Non-pigmented ciliary epithelial cell (primary cell): ENCODE results near the gene CTDSP2.
A peak's percentile ranks its signal among the peaks of the same experiment; 100 is the strongest.
"Not testable (repeated sequence)": the region's sequence is repeated elsewhere in the genome, so short reads cannot be mapped to it uniquely, and the experiment has no call there.

ENCODE experiments used
- DNase-seq: peaks from one replicate; pipeline ENCODE4 v3.0.0-alpha.2; 2010; ENCODE audit warnings: low read depth

Gene CTDSP2, protein sequence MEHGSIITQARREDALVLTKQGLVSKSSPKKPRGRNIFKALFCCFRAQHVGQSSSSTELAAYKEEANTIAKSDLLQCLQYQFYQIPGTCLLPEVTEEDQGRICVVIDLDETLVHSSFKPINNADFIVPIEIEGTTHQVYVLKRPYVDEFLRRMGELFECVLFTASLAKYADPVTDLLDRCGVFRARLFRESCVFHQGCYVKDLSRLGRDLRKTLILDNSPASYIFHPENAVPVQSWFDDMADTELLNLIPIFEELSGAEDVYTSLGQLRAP

DNA sequence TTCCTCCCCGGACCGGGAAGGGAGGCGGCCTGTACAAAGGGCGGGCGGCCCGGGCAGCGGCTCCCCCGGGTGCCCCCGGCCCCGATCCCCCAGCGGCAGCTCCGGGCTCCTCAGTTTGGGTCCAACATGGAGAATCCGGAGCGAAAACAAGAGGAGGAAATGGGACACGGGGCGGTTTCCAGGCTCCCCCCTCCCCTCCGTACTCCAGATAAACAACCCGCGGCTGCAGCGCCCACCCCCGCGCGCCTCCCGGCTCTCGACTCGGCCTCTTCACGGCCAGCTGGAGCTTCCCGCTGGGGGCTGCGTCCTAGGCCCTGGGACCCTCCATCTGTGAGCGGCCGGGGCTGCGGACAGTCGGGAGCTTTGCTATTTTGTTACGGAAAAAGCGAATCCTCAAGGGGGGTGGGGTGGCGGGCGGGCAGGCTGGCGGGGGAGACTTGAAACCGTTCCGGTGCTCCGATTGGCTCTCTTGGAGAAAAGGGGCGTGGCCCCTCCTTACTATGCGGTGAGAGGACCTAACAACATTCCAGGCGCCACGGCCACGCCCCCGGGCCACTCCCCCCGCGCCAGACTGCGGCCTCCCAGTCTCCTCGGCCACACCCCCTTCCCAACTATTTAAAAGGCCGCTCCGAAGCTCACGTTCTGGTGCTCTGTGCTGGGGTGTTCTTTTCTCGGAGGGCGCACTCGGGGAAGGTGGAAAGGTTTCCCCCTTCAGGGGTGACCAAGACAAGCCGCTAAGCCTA is at the start of gene CTDSP2:
CTDSP2 (minus strand) TSS at position 153 of the 743 bp plus-strand sequence. CDS start 294 bp downstream, outside the sequence.
- DNase-seq, result peak; percentile 91

DNA sequence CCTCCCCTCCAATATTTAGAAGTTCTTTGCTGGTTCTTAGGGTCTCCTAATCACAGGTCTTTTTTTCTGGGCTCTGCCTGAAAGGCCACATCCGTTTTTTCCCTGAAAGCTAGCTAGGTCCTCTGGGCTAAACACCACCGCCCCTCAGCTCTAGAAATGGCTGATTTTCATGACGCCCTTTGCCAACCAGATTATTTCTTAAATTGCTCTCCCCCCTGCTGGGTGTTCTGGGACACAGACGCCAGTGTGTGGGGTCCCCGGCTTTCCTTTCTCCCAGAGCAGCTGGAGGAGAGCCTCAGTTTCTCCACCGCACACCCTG is 49.5 kb upstream of the CTDSP2 start:
- DNase-seq, result no peak

DNA sequence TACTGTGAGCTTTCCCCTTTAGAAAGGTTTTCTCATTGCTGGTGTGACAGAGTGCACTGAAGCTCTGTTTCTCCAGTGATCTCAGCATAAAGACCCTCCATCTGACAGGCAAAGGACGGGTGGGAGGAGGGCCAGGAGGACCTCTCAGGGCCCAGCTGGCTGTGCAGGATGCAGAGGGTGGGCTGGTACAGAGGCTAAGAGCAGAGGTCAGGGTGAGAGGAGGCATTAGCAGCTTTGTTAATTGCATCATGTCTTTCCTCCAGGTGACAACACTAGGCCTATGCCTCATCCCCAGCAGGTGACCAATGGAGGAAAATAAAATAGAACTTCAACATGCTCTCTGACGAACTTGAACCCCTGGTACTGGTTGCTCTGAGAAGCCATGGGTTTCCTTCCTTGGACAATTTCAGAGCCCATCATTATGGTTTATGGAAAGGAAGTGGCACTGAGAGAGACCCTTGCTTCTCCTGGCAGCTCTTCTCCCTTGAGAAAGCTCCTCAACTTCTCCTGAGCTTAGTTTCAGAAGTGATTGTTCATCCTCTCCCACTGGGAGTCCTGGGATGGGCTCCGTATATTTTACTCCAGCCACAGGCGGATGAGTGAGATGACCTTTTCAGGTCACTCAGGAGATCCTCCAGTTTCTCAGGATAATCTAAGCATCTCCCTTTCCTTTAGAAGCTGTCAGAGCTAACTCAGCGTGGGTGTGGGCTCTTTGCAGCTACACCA is 49.0 kb upstream of the CTDSP2 start:
- DNase-seq, result no peak

DNA sequence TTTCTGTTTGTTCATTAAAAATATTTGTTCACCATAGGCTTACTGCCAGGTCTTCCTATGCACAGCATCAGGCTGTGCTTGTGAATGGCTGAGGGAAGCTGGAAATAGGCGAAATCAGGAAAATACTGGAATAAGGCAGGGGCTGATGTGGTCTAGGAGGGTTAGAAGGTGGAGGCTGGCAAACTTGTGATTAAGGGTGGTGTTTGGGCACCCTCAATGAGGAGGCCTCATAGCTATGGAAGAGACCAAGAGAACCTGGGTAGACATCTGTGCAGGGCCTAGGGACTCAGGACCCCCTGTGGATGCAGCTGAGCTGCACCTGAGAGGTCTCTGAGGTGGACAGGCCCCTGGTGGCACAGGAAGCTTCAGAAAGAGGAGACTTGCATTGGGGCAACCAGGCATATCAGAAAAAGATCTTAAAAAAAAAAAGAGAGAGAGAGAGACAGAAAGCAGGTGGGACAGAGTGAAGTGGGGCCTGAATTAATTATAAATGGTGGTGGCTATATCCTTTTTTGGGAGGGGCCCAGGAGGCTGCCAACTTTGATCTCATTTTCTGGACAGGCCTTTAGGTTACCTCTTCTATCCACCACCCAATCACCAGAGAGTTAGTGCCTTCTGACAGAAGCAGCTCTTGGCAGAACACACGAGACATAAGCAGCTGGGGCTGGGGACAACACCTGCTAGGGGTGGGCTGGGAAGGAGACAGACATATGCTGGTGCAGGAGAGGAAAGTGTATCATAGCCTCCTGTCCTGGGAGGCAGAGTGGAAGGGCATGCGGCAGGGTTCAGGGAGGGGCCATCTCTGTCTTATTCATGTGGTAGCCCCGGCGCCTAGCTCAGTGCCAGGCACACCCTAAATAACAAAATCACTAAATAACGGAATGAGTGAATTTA is 48.1 kb upstream of the CTDSP2 start:
- DNase-seq, result no peak

DNA sequence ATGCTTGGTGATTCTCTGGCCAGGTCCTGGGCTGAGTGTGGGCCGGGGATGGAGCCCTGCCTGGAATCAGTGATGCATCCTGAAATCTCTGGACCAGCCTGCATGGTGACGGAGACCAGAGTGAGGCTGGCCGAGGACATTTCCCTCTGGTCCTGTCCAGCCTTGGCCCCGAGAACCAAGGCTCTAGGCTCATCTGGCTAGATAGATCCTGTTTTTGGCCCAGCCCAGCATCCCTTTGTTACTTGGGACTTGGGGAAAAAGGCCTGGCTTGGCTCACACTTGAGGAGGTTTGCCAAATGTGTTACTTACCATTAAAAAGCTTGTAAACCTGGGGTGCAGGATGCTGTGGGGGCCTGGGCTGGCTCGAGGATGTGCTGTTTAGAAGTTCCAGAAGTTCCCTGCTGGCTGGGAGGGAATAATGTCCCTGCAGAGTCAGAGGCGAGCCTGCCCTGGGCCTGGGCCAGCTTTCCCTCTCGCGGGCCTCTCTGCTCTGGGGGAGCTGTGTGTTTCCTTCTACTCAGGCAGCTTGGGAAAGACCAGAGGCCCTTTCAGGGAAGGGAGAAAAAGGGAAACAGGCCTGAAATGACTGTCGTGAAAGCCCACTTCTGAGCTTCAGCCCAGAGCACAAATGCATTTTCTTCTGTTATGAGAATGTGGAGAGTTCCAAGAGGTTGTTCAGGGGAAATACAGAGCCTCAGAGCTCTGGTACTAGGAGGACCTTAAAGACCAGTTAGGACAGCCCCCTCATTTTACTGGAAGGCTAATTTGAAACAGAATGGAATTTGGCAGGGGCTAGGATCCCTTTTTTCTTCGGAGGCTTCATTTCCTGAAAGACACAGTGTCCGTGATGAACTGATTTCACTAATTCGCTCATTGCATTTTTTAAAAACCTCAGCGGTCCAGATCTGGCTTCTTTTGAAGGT is 47.2 kb upstream of the CTDSP2 start:
- no peak for DNase-seq

DNA sequence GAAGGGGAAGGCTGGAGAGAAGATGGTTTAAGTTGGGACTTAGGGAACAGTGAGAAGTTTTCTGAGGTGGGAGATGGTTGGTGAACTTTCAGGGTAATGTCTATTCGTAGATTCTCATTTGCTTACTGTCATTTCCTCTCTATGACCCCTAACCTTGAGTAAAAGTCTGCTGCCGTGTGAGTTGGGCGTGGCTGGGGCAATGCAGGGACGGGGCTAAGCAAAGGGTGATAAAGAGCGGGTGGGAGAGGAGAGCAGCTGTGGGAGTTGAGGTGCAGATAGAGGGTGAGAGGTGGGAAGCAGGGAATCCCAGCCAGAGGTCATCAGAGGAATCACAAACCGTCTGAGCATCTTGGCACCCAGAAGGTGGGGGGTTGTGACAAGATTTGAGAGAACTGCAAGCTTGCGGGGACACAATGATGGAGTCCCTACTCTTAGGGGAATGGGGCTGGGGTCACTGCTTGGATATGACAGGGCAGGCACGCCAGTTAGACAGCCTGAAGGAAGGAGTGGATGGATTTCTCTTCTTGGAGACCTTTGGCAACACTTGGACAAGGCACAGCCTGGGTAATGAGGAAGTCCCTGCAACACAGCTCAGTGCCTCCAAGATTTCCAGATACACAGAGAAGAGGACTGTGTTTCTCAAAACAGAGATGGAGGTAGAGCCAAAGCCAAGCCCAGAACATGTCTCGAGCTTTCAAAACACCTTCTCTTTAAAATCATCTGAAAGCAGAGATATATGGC is 45.9 kb upstream of the CTDSP2 start:
- no peak for DNase-seq

DNA sequence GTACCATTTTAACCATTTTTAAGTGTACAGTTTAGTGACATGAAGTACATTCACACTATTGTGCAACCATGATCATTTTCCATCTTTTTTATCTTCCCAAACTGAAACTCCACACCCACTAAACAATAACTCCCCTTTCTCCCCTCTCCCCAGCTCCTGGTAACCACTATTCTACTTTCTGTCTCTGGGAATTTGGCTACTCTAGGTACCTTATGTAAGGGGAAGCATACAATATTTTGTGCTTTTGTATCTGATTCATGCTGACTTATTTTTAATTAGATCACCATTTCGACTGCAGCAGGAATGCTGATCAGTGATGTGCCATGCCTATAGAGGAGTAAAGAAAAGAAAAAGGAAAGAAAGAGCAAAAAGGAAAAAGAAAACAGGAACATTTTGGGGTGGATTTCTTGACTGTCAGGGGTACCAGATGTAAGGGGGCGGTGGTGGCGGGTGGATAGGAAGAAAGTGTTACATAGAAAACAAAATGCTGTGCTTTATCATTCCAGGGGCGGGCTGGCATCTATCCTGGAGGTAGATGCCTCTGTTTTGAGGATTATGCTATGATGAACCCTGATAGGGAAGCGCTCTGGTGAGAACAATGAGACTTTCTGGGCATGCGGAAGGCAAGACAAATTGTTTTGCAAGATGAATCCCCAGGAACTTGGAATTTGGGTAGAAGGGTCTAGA is 45.2 kb upstream of the CTDSP2 start:
- DNase-seq, result no peak

DNA sequence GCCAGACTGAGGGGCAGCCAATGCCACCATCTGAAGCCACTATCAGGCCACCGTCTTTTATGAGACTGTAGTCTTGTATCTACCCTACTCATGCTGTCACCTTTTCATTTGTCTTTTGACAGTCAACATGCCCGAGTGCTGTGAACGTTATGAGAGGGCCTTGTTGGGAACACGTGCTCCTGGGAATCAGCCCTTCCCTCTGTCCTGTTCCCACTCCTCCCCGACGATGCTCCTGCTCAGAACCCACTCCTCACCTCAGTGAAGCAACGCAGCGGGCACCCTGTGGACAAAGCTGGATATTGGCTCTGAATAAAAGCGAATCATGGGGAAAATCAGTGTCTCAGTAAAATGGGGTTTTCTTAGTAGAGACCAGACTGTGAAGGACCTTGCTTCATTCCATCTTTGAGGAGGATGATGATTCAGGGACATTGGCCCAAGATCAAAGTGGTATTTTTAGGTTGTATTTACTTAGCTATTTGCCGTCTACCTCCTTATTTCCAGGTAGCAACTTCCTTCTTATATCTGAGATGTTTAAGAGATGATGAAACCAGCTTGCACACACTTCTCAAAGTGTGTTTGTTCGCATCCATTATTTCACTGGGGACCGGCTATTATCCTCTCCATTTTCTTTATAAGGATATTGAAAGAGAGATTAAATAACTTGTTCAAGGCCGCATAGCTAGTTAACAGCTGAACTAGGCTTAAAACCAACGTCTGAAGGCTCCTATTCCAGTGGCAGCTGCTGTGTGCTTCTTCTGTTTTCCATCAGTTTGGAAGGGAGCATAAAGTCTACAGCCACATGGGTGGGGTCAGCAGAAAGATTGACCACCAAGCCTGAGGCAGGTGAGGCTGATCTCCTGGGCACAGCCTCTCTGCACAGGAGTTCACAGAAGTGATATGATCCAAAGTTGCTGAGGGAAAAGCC is 43.9 kb upstream of the CTDSP2 start:
- DNase-seq, result no peak

DNA sequence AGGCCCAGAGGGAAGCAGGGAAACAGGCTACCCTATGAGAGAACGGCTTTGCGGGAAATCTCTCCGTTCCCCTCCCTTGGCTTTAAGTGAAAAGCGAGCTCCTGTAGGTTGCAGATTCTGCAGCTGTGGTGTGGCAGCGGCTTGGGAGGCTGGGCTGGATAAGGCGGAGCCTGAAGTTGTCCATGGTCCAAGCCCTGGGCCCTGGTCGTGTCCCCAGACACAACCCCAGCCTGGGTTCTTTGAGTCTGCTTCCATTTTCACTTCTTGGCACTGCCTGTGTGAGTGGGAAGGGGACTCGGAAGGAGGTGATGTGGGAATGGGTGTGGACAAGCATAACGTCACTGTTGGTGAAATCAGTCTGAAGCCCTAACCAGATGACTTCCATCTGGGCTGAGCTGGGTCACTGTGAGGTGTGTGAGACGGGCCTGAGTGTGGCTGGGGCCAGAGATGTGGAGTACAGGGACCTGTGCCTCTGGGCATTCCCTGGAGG is 43.0 kb upstream of the CTDSP2 start:
- no peak for DNase-seq

DNA sequence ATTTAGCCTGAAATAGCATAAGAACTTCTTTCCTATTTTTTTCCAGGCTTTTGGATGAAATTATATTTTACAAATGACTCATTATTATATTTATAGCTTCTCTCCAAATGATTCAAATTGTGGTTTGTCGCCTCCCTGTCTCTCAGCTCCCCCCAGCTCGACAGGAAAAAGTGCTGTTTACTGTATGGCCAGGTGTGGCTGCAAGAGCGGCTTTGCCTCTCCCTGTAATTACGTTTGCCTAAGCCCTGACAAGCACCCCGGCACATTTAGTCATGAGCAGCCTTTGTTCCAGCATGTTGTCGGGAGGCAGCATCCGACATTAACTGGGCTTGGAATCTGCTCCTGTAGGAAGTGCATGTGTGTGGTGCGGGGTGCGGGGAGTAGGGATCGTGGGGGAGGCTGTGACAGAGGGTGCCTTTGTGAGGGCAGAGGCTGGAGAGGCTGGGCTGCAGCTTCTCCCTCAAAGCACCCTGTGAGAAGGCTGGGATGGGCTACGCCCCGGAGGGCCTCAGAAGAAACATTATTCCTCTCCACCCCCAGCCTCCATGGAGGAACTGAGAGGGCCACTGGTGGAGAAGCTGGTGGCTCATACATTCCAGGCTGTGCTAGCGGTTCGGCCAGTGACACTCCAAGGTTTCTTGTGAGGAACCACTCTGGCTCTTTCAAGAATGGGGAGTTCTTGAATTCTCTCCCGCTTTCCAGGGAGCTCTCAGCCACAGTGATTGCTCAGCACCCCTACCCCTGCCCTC is 42.1 kb upstream of the CTDSP2 start:
- no peak for DNase-seq

DNA sequence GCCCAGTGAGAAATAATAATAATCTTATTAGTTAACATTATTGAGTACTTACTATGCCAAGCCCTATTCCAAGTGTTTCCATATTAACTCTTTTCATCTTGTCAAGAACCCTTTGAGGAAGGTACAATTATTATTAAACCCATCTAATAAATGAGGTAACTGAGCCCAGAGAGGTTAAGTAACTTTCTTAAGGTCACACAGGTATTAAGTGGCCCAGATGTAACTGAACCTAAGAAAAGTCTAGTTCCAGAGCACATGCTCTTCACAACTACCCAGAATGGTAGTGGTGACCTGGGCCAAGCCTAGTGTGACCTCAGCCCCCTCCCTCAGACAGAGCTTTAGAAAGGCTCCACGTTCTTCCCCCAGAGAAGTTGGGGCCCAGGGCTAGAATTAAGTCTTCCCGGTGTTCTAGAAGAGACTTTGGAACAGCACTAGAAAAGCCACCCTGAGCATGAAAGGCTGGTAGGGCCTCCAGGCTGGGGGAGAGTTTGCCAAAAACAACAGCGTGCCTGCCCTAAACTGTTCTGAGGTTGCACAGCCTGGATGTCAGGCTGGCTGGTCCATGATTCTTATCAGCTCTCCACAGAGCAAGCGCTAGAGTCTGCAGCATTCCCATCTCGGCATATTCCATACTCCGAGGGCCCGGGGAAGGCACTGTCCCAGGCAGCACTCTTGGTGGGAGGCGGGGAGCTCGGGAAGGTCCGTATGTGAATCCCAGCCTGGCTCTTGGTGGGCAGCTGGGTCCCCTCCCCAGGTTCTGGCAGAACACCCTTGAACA is 41.3 kb upstream of the CTDSP2 start:
- no peak for DNase-seq

DNA sequence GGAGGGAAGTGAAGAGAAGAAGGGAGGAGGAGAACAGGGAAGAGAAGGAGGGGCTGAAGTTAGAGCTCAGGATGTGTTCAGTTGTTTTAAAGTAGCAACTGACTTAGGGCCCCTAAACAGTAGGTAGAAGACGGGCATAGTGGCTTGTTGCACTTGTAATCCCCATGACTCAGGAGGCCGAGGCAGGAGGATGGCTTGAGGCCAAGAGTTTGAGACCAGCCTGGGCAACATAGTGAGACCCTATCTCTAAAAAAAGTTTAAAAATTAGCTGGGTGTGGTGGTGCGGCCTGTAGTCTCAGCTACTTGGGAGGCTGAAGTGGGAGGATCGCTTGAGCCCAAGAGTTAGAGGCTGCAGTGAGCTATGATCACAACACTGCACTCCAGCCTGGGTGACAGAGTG is 40.4 kb upstream of the CTDSP2 start:
- DNase-seq, result not testable (repeated sequence)

DNA sequence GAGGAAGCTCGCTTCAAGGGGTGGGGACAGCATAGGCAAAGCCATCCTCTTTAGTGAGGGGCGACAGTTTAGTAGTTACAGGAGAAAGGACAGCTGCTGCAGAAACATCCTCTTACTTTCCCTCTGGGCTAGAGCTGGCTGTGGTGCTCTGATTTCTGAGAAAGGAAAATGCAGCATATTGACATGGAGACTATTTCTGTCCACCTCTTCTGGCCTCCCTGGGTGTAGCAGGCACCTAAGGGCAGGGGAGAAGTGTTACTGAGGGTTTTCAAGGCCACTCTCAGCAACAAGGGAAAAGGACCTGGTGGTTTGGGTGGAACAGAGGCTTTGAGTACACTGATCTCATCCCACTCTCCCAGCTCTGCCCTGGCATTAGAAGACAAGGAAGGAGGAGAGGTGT is 40.0 kb upstream of the CTDSP2 start:
- no peak for DNase-seq

DNA sequence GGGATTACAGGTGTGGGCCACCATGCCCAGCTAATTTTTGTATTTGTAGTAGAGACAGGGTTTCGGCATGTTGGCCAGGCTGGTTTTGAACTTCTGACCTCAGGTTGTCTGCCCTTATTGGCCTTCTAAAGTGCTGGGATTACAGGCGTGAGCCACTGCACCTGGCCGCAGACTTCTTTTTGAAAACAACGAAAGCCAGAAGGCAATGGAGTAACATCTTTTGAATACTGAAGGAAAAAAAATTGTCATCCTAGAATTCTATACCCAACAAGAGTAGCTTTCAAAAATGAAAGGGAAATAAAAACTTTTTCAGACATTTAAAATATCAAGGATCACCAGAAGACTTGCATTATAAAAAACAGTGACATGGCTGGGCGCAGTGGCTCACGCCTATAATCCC is 38.7 kb upstream of the CTDSP2 start:
- DNase-seq, result no peak

DNA sequence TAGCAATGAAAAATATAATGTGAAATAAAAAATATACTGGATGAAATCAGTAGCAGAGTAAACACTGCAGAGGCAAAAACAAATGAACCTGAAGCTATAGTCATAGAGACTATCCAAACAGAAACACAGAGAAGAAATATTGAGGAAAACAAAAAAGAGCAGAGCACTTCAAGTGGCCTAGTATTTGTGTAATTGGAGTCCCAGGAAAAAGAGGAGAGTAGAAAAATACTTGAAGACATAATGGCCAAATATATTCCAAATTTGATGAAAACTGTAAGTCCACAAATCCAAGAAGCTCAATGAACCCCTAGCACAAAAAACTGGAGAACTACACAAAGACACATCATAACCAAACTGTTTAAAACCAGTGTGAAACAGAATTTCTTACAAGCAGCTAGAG is 37.2 kb upstream of the CTDSP2 start:
- DNase-seq, result no peak

DNA sequence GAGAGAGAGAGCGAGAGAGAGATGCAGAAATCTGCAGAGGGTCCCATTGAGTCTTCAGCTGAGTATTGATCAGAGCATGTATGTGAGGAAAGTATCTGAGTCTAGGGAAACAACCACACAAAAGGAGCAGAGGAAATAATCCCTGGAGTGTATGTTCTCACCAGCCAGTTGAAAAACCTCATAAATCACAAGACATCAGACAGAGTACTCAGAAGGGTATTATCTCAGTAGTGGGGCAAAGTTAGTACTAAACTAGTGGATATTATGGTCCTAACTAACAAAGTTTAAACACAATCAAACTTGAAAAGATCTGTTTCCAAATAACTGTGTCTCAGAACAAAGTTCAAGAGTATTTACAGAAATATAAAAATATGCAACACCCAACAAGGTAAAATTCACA is 36.5 kb upstream of the CTDSP2 start:
- no peak for DNase-seq

DNA sequence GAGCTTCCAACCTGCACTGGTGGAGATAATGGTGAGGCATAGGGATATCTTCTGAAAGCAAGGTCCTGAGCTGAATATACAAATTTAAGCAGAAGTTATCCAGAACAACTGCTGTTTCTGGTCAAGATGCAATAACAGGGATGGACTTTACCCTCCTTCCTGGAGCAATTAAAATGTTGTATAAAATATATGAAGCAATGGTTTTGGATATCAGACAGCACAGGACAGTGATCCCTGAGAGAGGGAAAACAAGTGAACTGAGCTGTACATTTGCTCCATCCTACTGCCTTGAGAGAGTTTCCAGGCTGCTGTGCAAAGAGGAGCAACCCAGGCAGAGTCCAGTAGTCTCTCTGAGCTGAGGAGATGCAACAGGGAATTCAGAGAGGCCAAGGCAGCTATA is 36.0 kb upstream of the CTDSP2 start:
- no peak for DNase-seq
